NB4 (cell line): ENCODE results near the gene CATSPER4.

Experiments
- MAX ChIP-seq: IDR thresholded peaks from 2 replicates; pipeline ENCODE4 v1.6.1; 2011; ENCODE audit warnings: low read depth, low read length
- MYC ChIP-seq: IDR thresholded peaks from 2 replicates; pipeline ENCODE4 v1.6.1; 2011; ENCODE audit warnings: low read depth, low read length
- POLR2A ChIP-seq: IDR thresholded peaks from 2 replicates; pipeline ENCODE4 v1.6.1; 2011; ENCODE audit warnings: mild to moderate bottlenecking; ENCODE audit not compliant: insufficient read length; ENCODE audit errors: extremely low read depth
- TF ChIP-seq, protein P1 (sequence below): IDR thresholded peaks from one replicate; pipeline ENCODE4 v1.5.1; 2012; ENCODE audit warnings: low read depth, low read length

DNA sequence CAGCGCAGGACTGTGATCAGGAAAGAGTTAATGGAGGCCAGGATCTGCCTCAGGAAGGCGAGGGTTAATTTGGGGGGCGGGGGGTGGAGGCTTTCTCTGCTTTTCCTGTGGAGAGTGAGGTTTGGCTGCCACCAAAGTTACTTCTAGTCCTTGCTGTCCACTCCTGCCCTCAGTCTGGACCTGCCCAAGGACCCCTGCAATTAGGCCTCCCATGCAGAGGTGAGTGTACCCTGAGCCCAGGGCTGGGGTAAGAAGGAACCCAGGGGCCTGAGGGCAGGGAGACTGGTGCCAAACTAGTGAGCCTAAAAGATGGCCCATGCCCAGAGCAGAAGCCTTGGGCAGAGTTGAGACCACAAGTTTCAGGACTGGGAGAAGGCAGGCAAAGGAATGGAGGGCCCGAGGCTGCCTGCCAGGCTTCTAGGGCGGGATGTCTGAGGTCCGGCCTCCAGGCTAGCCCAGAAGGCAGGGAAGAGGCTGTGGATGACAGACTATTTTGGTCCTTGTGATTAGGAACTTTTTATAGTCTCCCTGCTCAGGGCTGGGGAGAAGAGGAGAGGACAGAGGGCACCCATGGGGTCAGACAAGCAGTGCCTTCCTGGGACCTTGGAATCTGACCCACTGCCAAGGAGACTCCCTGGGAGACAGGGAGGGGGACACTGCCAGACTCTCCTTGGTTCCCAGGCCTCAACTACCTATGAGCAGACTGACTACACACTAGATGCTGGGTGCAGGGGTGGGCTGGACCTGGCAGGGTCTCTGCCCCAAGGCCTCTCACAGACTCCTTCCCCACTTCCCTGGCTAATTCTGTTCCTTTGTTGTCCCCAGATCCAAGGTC lies 31.3 kb upstream of the CATSPER4 start, which contains the start of gene FAM110D:
- TF ChIP-seq, protein P1, sequence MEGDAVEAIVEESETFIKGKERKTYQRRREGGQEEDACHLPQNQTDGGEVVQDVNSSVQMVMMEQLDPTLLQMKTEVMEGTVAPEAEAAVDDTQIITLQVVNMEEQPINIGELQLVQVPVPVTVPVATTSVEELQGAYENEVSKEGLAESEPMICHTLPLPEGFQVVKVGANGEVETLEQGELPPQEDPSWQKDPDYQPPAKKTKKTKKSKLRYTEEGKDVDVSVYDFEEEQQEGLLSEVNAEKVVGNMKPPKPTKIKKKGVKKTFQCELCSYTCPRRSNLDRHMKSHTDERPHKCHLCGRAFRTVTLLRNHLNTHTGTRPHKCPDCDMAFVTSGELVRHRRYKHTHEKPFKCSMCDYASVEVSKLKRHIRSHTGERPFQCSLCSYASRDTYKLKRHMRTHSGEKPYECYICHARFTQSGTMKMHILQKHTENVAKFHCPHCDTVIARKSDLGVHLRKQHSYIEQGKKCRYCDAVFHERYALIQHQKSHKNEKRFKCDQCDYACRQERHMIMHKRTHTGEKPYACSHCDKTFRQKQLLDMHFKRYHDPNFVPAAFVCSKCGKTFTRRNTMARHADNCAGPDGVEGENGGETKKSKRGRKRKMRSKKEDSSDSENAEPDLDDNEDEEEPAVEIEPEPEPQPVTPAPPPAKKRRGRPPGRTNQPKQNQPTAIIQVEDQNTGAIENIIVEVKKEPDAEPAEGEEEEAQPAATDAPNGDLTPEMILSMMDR, result no peak
- TF ChIP-seq POLR2A (no peak), MAX (no peak), MYC (no peak)
